Measurements from ENCODE around the gene SGK2. TPM values are rescaled to one million over a fixed set of nuclear protein-coding genes. Genes with fewer than 3 reads are reported as not detected.

SGK2 gene
- total RNA-seq, 3 donors from 2014 or later, result 60.4 to 207 (median 125) TPM

GRCh38 chr20:43564993-43565757 is 6.3 kb downstream of the SGK2 start:
- no peak for TF ChIP-seq CTCF (IDR thresholded peaks at IDR 0.05)
- intact Hi-C loops (cut with DNase I, micrococcal nuclease), result no loop called here
- Histone ChIP-seq H3K4me1 (ENCODE audit: low read depth) (peaks cover 10% of the 10 kb centered on the region), H3K9me3 (no peaks in the 10 kb centered on the region), H3K36me3 (ENCODE audit: low read depth) (no peaks in the 10 kb centered on the region), H3K4me3 (no peak overlapping the region)
- no peak for ATAC-seq
- no peak for DNase-seq

GRCh38 chr20:43565758-43566104 is 6.9 kb downstream of the SGK2 start:
- no peaks in the 10 kb centered on the region for H3K36me3 ChIP-seq (ENCODE audit: low read depth)
- ATAC-seq (no peak), DNase-seq (no peak)
- TF ChIP-seq CTCF (IDR thresholded peaks at IDR 0.05), result no peak
- intact Hi-C loops (cut with DNase I, micrococcal nuclease), result no loop called here
- no peaks in the 10 kb centered on the region for H3K9me3 ChIP-seq
- no peak overlapping the region for H3K4me3 ChIP-seq
- H3K4me1 ChIP-seq (ENCODE audit: low read depth), result peaks cover 13% of the 10 kb centered on the region

GRCh38 chr20:43567477-43567876 is 8.7 kb downstream of the SGK2 start:
- H3K9me3 ChIP-seq, result no peaks in the 10 kb centered on the region
- no peaks in the 10 kb centered on the region for H3K36me3 ChIP-seq (ENCODE audit: low read depth)
- no peak overlapping the region for H3K4me3 ChIP-seq
- intact Hi-C loops (cut with DNase I, micrococcal nuclease), result no loop called here
- H3K4me1 ChIP-seq (ENCODE audit: low read depth), result peaks cover 13% of the 10 kb centered on the region
- TF ChIP-seq CTCF (IDR thresholded peaks at IDR 0.05), result no peak
- ATAC-seq, result no peak
- no peak for DNase-seq

GRCh38 chr20:43568706-43569105 is 9.9 kb downstream of the SGK2 start:
- ATAC-seq (no peak), DNase-seq (no peak)
- no peaks in the 10 kb centered on the region for H3K36me3 ChIP-seq (ENCODE audit: low read depth)

GRCh38 chr20:43569282-43569681 is 10.5 kb downstream of the SGK2 start:
- Histone ChIP-seq H3K4me3 (no peak overlapping the region), H3K4me1 (ENCODE audit: low read depth) (peaks cover 13% of the 10 kb centered on the region), H3K36me3 (ENCODE audit: low read depth) (no peaks in the 10 kb centered on the region), H3K9me3 (no peaks in the 10 kb centered on the region)
- ATAC-seq, result no peak
- intact Hi-C loops (cut with DNase I, micrococcal nuclease), result no loop called here
- no peak for DNase-seq
- TF ChIP-seq CTCF (IDR thresholded peaks at IDR 0.05), result no peak

More at GRCh38 chr20:43568706-43569105, 9.9 kb downstream of the SGK2 start:
- Histone ChIP-seq H3K4me1 (ENCODE audit: low read depth) (peaks cover 13% of the 10 kb centered on the region), H3K9me3 (no peaks in the 10 kb centered on the region), H3K4me3 (no peak overlapping the region)
- no peak for TF ChIP-seq CTCF (IDR thresholded peaks at IDR 0.05)
- intact Hi-C loops (cut with DNase I, micrococcal nuclease), result no loop called here
